ENCODE results near the gene HIVEP2. TPM values are rescaled to one million over a fixed set of nuclear protein-coding genes. Genes with fewer than 3 reads are reported as not detected.
A peak's percentile ranks its signal among the peaks of the same experiment; 100 is the strongest.

Gene HIVEP2
- total and polyA plus RNA-seq, 2 of the 4 experiments (the other 2 are of a cell fraction) = 4.3 to 11.3 TPM

- peak; percentile 15 for ATAC-seq (ENCODE audit: low read depth)
- peak; percentile 68 for DNase-seq
- Histone ChIP-seq H3K4me2 (ENCODE audit: low read depth, low read length) (peak overlapping the region; percentile 88), H2AFZ (replicated peaks; ENCODE audit: low read length, poor library complexity) (peak overlapping the region; percentile 96), H3K23ac (ENCODE audit: low read depth, low read length) (peak overlapping the region; percentile 91), H4K91ac (ENCODE audit: insufficient read depth, low read depth, low read length) (peak overlapping the region; percentile 14), H3K4me1 (ENCODE audit: control insufficient read depth, insufficient read depth, low read length) (peaks cover 3% of the 10 kb centered on the region), H3K27me3 (ENCODE audit: control insufficient read depth, insufficient read depth, low read length) (no peaks in the 10 kb centered on the region), H3K36me3 (ENCODE audit: control insufficient read depth, insufficient read depth, low read length) (no peaks in the 10 kb centered on the region), H3K9ac (ENCODE audit: low read depth, low read length) (peak overlapping the region; percentile 76), H2AK5ac (ENCODE audit: low read depth, low read length) (no peak overlapping the region), H2AK9ac (replicated peaks; ENCODE audit: low read depth, low read length, poor library complexity) (peak overlapping the region; percentile 85), H2BK5ac (ENCODE audit: low read depth, low read length, poor library complexity, severe bottlenecking) (peak overlapping the region; percentile 45), H3K18ac (ENCODE audit: low read depth, low read length) (peak overlapping the region; percentile 56; the same call in 1 of the 2 replicates), H2BK15ac (ENCODE audit: low read depth, low read length) (no peak overlapping the region; the same call in 2 of the 3 replicates), H3K14ac (replicated peaks; ENCODE audit: low read depth, low read length) (peak overlapping the region; percentile 61; the same call in 1 of the 2 replicates), H3K9me1 (ENCODE audit: insufficient read depth, low read length) (no peaks in the 10 kb centered on the region), H3K9me3 (ENCODE audit: control insufficient read depth, insufficient read depth, low read length) (no peaks in the 10 kb centered on the region), H4K20me1 (ENCODE audit: insufficient read depth, low read length) (peaks cover 5% of the 10 kb centered on the region; the same call in 1 of the 2 replicates), H3K4ac (ENCODE audit: low read depth, low read length) (peak overlapping the region; percentile 51), H3K56ac (ENCODE audit: extremely low read depth, insufficient read depth, low read length) (peak overlapping the region; percentile 62; the same call in 1 of the 2 replicates), H3K27ac (ENCODE audit: insufficient read depth, low read length) (peak overlapping the region; percentile 50), H3K79me1 (ENCODE audit: low read depth in 1 of 2, low read length in 2 of 2) (peaks cover 0 to 13% of the 10 kb centered on the region in 2 experiments; a peak in 2 of 4 replicates), H2BK120ac (ENCODE audit: low read depth, low read length) (peak overlapping the region; percentile 41; the same call in 1 of the 2 replicates), H3K4me3 (ENCODE audit: insufficient read depth, low read depth, low read length) (peak overlapping the region; percentile 74), H4K5ac (ENCODE audit: low read depth, low read length) (no peak overlapping the region; the same call in 1 of the 2 replicates), H2BK20ac (ENCODE audit: low read depth, low read length) (no peak overlapping the region), H4K8ac (ENCODE audit: low read depth in 2 of 2, low read length in 2 of 2) (peak overlapping the region; percentile 17 to 68; a peak in 2 of 4 replicates)
- in situ Hi-C loops (cut with MboI; ENCODE audit: low sequenced_read_pairs) = no loop called here
- CTCF ChIA-PET = no interaction called here
- 1% methylated on average over 18 of the region's 77 CpGs; no CpG with 5 or more reads in 1 of the 2 experiments for WGBS, 2 experiments (ENCODE audit: extremely low coverage in 2 of 2, insufficient read length in 1 of 2)
- intact Hi-C loops (cut with micrococcal nuclease) = loop anchor here (1.0 to 5.0 kb wide), 5 partner anchors 80 to 480 kb away; partner anchors contain the start of gene AIG1
- dilution Hi-C loops (cut with HindIII; ENCODE audit: low sequenced_read_pairs, unreplicated experiment) = no loop called here
- BruUV-seq (replicated peaks) = no TSS peak
- POLR2A ChIA-PET (ENCODE audit: unreplicated experiment) = no interaction called here
- TF ChIP-seq FOS (IDR thresholded peaks at IDR 0.05; ENCODE audit: low read depth, low read length) (no peak), BHLHE40 (IDR thresholded peaks at IDR 0.05; ENCODE audit: low read depth, low read length) (peak; percentile 73), NFE2L2 (IDR thresholded peaks at IDR 0.05; ENCODE audit: low read depth, low read length) (no peak), RCOR1 (IDR thresholded peaks at IDR 0.05; ENCODE audit: insufficient replicate concordance, low read length) (peak; percentile 32), USF2 (IDR thresholded peaks at IDR 0.05; ENCODE audit: low read depth, low read length) (peak; percentile 58), POLR2A (IDR thresholded peaks at IDR 0.05; ENCODE audit: low read depth, low read length) (peak; percentile 74), MAFK (IDR thresholded peaks at IDR 0.05; ENCODE audit: low read depth, low read length) (no peak), SMC3 (IDR thresholded peaks at IDR 0.05; ENCODE audit: low read depth, low read length) (peak; percentile 11; the same call in 1 of the 2 replicates), CHD1 (IDR thresholded peaks at IDR 0.05; ENCODE audit: low read depth, low read length) (no peak; the same call in 1 of the 2 replicates), CTCF (conservative IDR thresholded peaks at IDR 0.05; ENCODE audit: low read depth, low read length) (no peak), MXI1 (IDR thresholded peaks at IDR 0.05; ENCODE audit: borderline replicate concordance, low read depth, low read length) (0 out of 2 replicates have a peak, but pooled peaks have one; percentile 27), CEBPB (IDR thresholded peaks at IDR 0.05; ENCODE audit: low read depth, low read length) (no peak), RFX5 (IDR thresholded peaks at IDR 0.05; ENCODE audit: low read depth, low read length) (no peak), MAZ (IDR thresholded peaks at IDR 0.05; ENCODE audit: borderline replicate concordance, low read depth, low read length) (peak; percentile 68; the same call in 1 of the 2 replicates), RAD21 (IDR thresholded peaks at IDR 0.05; ENCODE audit: low read length) (no peak)
Observed at GRCh38 chr6:142946924-142947713, 2.1 kb upstream of the HIVEP2 start.
